MG63 (cell line): Measurements from ENCODE around the gene LRRC36. TPM values are rescaled to one million over a fixed set of nuclear protein-coding genes. Genes with fewer than 3 reads are reported as not detected.

Experiments
- DNase-seq: peaks from one replicate; pipeline ENCODE4 v3.0.0-alpha.2; 2020
- H3K27me3 ChIP-seq: fragments of 250-450 bp; sonication (Bioruptor Pico); 2 replicates; pipeline ENCODE4 v1.5.1; 2020; ENCODE audit warnings: mild to moderate bottlenecking, moderate library complexity
- H3K36me3 ChIP-seq: fragments of 250-450 bp; sonication (Bioruptor Pico); 2 replicates; pipeline ENCODE4 v1.5.1; 2020; ENCODE audit warnings: mild to moderate bottlenecking, moderate library complexity
- H3K4me3 ChIP-seq: fragments of 250-450 bp; sonication (Bioruptor Pico); 2 replicates; pipeline ENCODE4 v1.5.1; 2020; ENCODE audit warnings: mild to moderate bottlenecking, moderate library complexity
- H3K9me3 ChIP-seq: fragments of 250-450 bp; sonication (Bioruptor Pico); 2 replicates; pipeline ENCODE4 v1.5.1; 2020; ENCODE audit warnings: mild to moderate bottlenecking, moderate library complexity
- total RNA-seq: library from RNA; depleted of rRNA; stranded (reverse); fragments of >200 nt; shearing (Covaris generic); gene quantifications from 2 replicates; pipeline ENCODE4 v1.2.3, GENCODE V29; 2014; ENCODE audit warnings: low replicate concordance; rRNA removed

LRRC36 gene
- total RNA-seq = 0.33 and 0.39 TPM in 2 replicates

- H3K4me3 ChIP-seq = peak within 1 kb of the TSS; percentile 43
- DNase-seq = peak; percentile 49
- H3K36me3 ChIP-seq = no peaks in the 10 kb centered on the region
- H3K9me3 ChIP-seq = no peaks in the 10 kb centered on the region
- H3K27me3 ChIP-seq = no peaks in the 10 kb centered on the region
Observed at GRCh38 chr16:67326472-67327309, at the start of gene LRRC36, which contains the start of gene KCTD19. Gene LRRC36, plus strand, starts transcription at chr16:67326815. Its CDS starts 48 bp downstream, at chr16:67326863. Gene KCTD19, minus strand, starts transcription at chr16:67326741. Its CDS starts 34 bp downstream, at chr16:67326707.

- peak overlapping the region; percentile 64 for H3K4me3 ChIP-seq
- H3K36me3 ChIP-seq = peaks cover 43% of the 10 kb centered on the region
- no peaks in the 10 kb centered on the region for H3K27me3 ChIP-seq
- no peaks in the 10 kb centered on the region for H3K9me3 ChIP-seq
- DNase-seq = peak; percentile 96
Observed at GRCh38 chr16:67277294-67277998, 49.2 kb upstream of the LRRC36 start.

GRCh38 chr16:67277999-67278772 lies 48.4 kb upstream of the LRRC36 start:
- H3K27me3 ChIP-seq = no peaks in the 10 kb centered on the region
- H3K36me3 ChIP-seq = peaks cover 50% of the 10 kb centered on the region
- peak overlapping the region; percentile 64 for H3K4me3 ChIP-seq
- peak; percentile 85 for DNase-seq
- H3K9me3 ChIP-seq = no peaks in the 10 kb centered on the region

- no peaks in the 10 kb centered on the region for H3K27me3 ChIP-seq
- DNase-seq = peak; percentile 80
- peaks cover 54% of the 10 kb centered on the region for H3K36me3 ChIP-seq
- H3K4me3 ChIP-seq = peak overlapping the region; percentile 64
- H3K9me3 ChIP-seq = no peaks in the 10 kb centered on the region
Observed at GRCh38 chr16:67278773-67279295, 47.8 kb upstream of the LRRC36 start.

- H3K36me3 ChIP-seq = peaks cover 54% of the 10 kb centered on the region
- H3K4me3 ChIP-seq = peak within 1 kb of the TSS; percentile 64
- no peaks in the 10 kb centered on the region for H3K27me3 ChIP-seq
- DNase-seq = peak; percentile 82
- H3K9me3 ChIP-seq = no peaks in the 10 kb centered on the region
Observed at GRCh38 chr16:67279296-67280089, 47.1 kb upstream of the LRRC36 start, which contains the start of gene PLEKHG4. Gene PLEKHG4, plus strand, starts transcription at chr16:67279532. Its CDS starts 513 bp downstream, at chr16:67280045.

GRCh38 chr16:67280090-67281015 lies 46.3 kb upstream of the LRRC36 start:
- Histone ChIP-seq H3K9me3 (no peaks in the 10 kb centered on the region), H3K36me3 (peaks cover 57% of the 10 kb centered on the region), H3K4me3 (peak overlapping the region; percentile 62), H3K27me3 (no peaks in the 10 kb centered on the region)
- no peak for DNase-seq

GRCh38 chr16:67281536-67282446 lies 44.8 kb upstream of the LRRC36 start:
- Histone ChIP-seq H3K36me3 (peaks cover 45% of the 10 kb centered on the region), H3K4me3 (no peak overlapping the region), H3K27me3 (no peaks in the 10 kb centered on the region), H3K9me3 (no peaks in the 10 kb centered on the region)
- DNase-seq = no peak

- peaks cover 45% of the 10 kb centered on the region for H3K36me3 ChIP-seq
- H3K4me3 ChIP-seq = no peak overlapping the region
- H3K27me3 ChIP-seq = no peaks in the 10 kb centered on the region
- no peak for DNase-seq
- no peaks in the 10 kb centered on the region for H3K9me3 ChIP-seq
Observed at GRCh38 chr16:67282447-67282805, 44.2 kb upstream of the LRRC36 start.

- H3K27me3 ChIP-seq = no peaks in the 10 kb centered on the region
- no peak overlapping the region for H3K4me3 ChIP-seq
- no peaks in the 10 kb centered on the region for H3K9me3 ChIP-seq
- peaks cover 48% of the 10 kb centered on the region for H3K36me3 ChIP-seq
- DNase-seq = no peak
Observed at GRCh38 chr16:67283039-67283825, 43.4 kb upstream of the LRRC36 start.

GRCh38 chr16:67283826-67284555 lies 42.6 kb upstream of the LRRC36 start:
- peaks cover 48% of the 10 kb centered on the region for H3K36me3 ChIP-seq
- DNase-seq = no peak
- H3K27me3 ChIP-seq = no peaks in the 10 kb centered on the region
- H3K9me3 ChIP-seq = no peaks in the 10 kb centered on the region
- H3K4me3 ChIP-seq = no peak overlapping the region

- H3K4me3 ChIP-seq = no peak overlapping the region
- no peaks in the 10 kb centered on the region for H3K27me3 ChIP-seq
- DNase-seq = no peak
- H3K9me3 ChIP-seq = no peaks in the 10 kb centered on the region
- H3K36me3 ChIP-seq = peaks cover 45% of the 10 kb centered on the region
Observed at GRCh38 chr16:67284699-67285646, 41.6 kb upstream of the LRRC36 start.
